HepG2 (cell line): Measurements from ENCODE around the gene ZMIZ2. TPM values are rescaled to one million over a fixed set of nuclear protein-coding genes. Genes with fewer than 3 reads are reported as not detected.

Source experiments
- ATAC-seq: fragments of 200-7000 bp; cut with Tn5 transposase; 3 replicates; pipeline ENCODE4 v1.9.1; 2020; ENCODE audit warnings: mild to moderate bottlenecking, moderate library complexity
- BruUV-seq: library from RNA; stranded (reverse); fragments of 400-500 nt; replicated peaks from 2 replicates; lab custom pipeline; 2021; lab: Mats Ljungman, UMichigan
- CTCF ChIA-PET: fragments of 300-600 bp; formaldehyde crosslinking; extraction: SDS; loops from one replicate; lab custom pipeline; 2021; ENCODE audit warnings: low total read pairs, inconsistent platforms, low intra/inter-chr PET ratio; lab: Yijun Ruan, JAX
- POLR2A ChIA-PET: fragments of 350-600 bp; sonication (Branson Sonifier 250); formaldehyde crosslinking; loops from one replicate; lab custom pipeline; 2020; ENCODE audit warnings: antibody characterized with exemption, inconsistent platforms; lab: Yijun Ruan, JAX
- DNase-seq: peaks from one replicate; pipeline ENCODE4 v3.0.0-alpha.2; 2015; ENCODE audit warnings: low spot score
- FAIRE-seq: peaks from 3 replicates; lab custom pipeline; 2011; peaks lifted over from hg19 to GRCh38; lab: Jason Lieb, UNC
- H2AFZ ChIP-seq: one replicate; pipeline ENCODE4 v1.6.1; 2011; ENCODE audit warnings: low read length, inconsistent platforms
- H3K27ac ChIP-seq: fragments of 300-600 bp; 3 replicates; pipeline ENCODE4 v1.8.0; 2011; ENCODE audit warnings: mixed run types, mild to moderate bottlenecking, mixed read lengths, low read length, inconsistent platforms; ENCODE audit not compliant: insufficient read depth; ENCODE audit errors: extremely low read length
- H3K27me3 ChIP-seq, 2 experiments: fragments of 200-600 bp in 1 of 2; 2 replicates in 1 of 2; 3 replicates in 1 of 2; pipeline versions ENCODE4 v1.6.0 to v1.8.0; 2011; ENCODE audit warnings: low read length in 2 of 2, mild to moderate bottlenecking in 2 of 2, moderate library complexity in 2 of 2, inconsistent platforms in 1 of 2; ENCODE audit not compliant: insufficient read depth in 2 of 2, control insufficient read depth in 1 of 2
- H3K36me3 ChIP-seq, 2 experiments: fragments of 200-600 bp in 1 of 2; replicated peaks in 1 of 2; 2 replicates in 1 of 2; 3 replicates in 1 of 2; pipeline versions ENCODE4 v1.5.1 to v1.8.0; 2011; ENCODE audit warnings: low read length in 2 of 2, inconsistent platforms in 1 of 2; ENCODE audit not compliant: insufficient read depth in 2 of 2, control insufficient read depth in 1 of 2
- H3K4me1 ChIP-seq: 2 replicates; pipeline ENCODE4 v1.5.1; 2012; ENCODE audit warnings: low read length, inconsistent platforms; ENCODE audit not compliant: insufficient read depth
- H3K4me2 ChIP-seq: 2 replicates; pipeline ENCODE4 v1.6.0; 2011; ENCODE audit warnings: low read depth, low read length, inconsistent platforms
- H3K4me3 ChIP-seq, 3 experiments: fragments of 200-600 bp in 1 of 3; sonication (generic), shearing (Covaris generic) in 1 of 3; replicated peaks in 1 of 3; 2 replicates each; pipeline ENCODE4 v1.5.1; 2011 to 2016; ENCODE audit warnings: low read length in 3 of 3, inconsistent platforms in 2 of 3, low read depth in 2 of 3, mild to moderate bottlenecking in 2 of 3, control low read depth in 1 of 3, mixed read lengths in 1 of 3; ENCODE audit not compliant: insufficient read depth in 1 of 3
- H3K79me2 ChIP-seq: one replicate; pipeline ENCODE4 v1.6.1; 2011; ENCODE audit warnings: low read length, inconsistent platforms; ENCODE audit not compliant: insufficient read depth
- H3K9ac ChIP-seq: 2 replicates; pipeline ENCODE4 v1.6.0; 2011; ENCODE audit warnings: mild to moderate bottlenecking, low read depth, low read length, inconsistent platforms; ENCODE audit not compliant: insufficient read depth
- H3K9me3 ChIP-seq: 2 replicates; pipeline ENCODE4 v1.5.1; 2012; ENCODE audit warnings: mild to moderate bottlenecking, low read length
- H4K20me1 ChIP-seq: 2 replicates; pipeline ENCODE4 v1.6.0; 2011; ENCODE audit warnings: inconsistent platforms, mild to moderate bottlenecking, low read length, moderate library complexity; ENCODE audit not compliant: insufficient read depth
- ATF7-NPFF ChIP-seq: sonication (generic); formaldehyde crosslinking; IDR thresholded peaks from 2 replicates; pipeline ENCODE4 v1.8.1; 2023; ENCODE audit warnings: mild to moderate bottlenecking, low read depth, missing genetic modification reagents, moderate library complexity
- EHMT2 ChIP-seq: fragments of 200-600 bp; sonication (generic); IDR thresholded peaks from 2 replicates; pipeline ENCODE4 v1.7.0; 2017; ENCODE audit warnings: antibody characterized with exemption, low read depth, low read length, borderline replicate concordance
- STAT5B ChIP-seq: sonication (generic); formaldehyde crosslinking; IDR thresholded peaks from 2 replicates; pipeline ENCODE4 v1.4.0; 2020; ENCODE audit warnings: missing genetic modification reagents
- ZNF142 ChIP-seq: sonication (generic); formaldehyde crosslinking; IDR thresholded peaks from 2 replicates; pipeline ENCODE4 v1.4.0; 2020; ENCODE audit warnings: missing genetic modification reagents
- ZNF441 ChIP-seq: sonication (generic); formaldehyde crosslinking; IDR thresholded peaks from 2 replicates; pipeline ENCODE4 v1.7.0; 2021; ENCODE audit warnings: missing genetic modification reagents, borderline replicate concordance
- ZNF567 ChIP-seq: sonication (generic); formaldehyde crosslinking; IDR thresholded peaks from 2 replicates; pipeline ENCODE4 v1.8.1; 2023; ENCODE audit warnings: mild to moderate bottlenecking, missing genetic modification reagents, borderline replicate concordance
- ZZZ3 ChIP-seq: sonication (generic); formaldehyde crosslinking; IDR thresholded peaks from 2 replicates; pipeline ENCODE4 v1.4.0; 2020; ENCODE audit warnings: missing genetic modification reagents, mild to moderate bottlenecking, borderline replicate concordance
- WGBS: methylation state at CpG from one replicate; pipeline ENCODE4 v1.1.6; 2017; ENCODE audit warnings: low lambda C conversion rate; 5-methylcytosine and 5-hydroxymethylcytosine counted together
- in situ Hi-C: cut with HindIII; loops from 2 replicates; pipeline ENCODE4 v1.10.0; 2017; ENCODE audit warnings: low pct_unique_long_range_greater_than_20kb; ENCODE audit not compliant: extremely low pct_ligation_motif_present
- intact Hi-C: fragments of 100-400 bp; cut with micrococcal nuclease; formaldehyde crosslinking; loops from one replicate; pipeline ENCODE4 v1.10.0; 2022; ENCODE audit not compliant: unreplicated experiment
- polyA plus RNA-seq, 8 experiments: library from polyadenylated mRNA; depleted of rRNA in 3 of 8; stranded (reverse) in 7 of 8; unstranded in 1 of 8; fragments of >200 nt; fragmentation: Illumina TruSeq in 4 of 8; extraction: Trizol in 4 of 8; gene quantifications; 2 replicates each; pipeline versions ENCODE4 v1.2.1 to v1.2.3, GENCODE V29; 2011 to 2016; ENCODE audit warnings: low read depth in 4 of 8, missing spikeins in 1 of 8, mixed read lengths in 1 of 8; ENCODE audit not compliant: insufficient read depth in 1 of 8
- total RNA-seq, 5 experiments: library from RNA; depleted of rRNA; stranded (reverse); fragments of >200 nt; fragmentation: Illumina TruSeq; extraction: Trizol; gene quantifications; 2 replicates each; pipeline ENCODE4 v1.2.3, GENCODE V29; 2016; ENCODE audit warnings: low read depth in 1 of 5
- TF ChIP-seq, protein P1 (sequence below): IDR thresholded peaks from 2 replicates; pipeline ENCODE4 v1.6.1; 2016; ENCODE audit warnings: low read depth
- TF ChIP-seq, protein P2 (sequence below): sonication (generic); formaldehyde crosslinking; IDR thresholded peaks from 2 replicates; pipeline ENCODE4 v1.8.1; 2023; ENCODE audit warnings: mild to moderate bottlenecking, moderate library complexity, missing genetic modification reagents

The ZMIZ2 gene
- total and polyA plus RNA-seq, 2 of the 13 experiments (the other 11 are each of a cell fraction or from before 2014, with no cell fraction given) = 4.9 to 7.9 TPM

- DNase-seq (no peak), FAIRE-seq (no peak), ATAC-seq (no peak)
- H3K27ac ChIP-seq = no peak overlapping the region
- no peak overlapping the region for H3K9ac ChIP-seq
- peak; percentile 44; the same call in 1 of the 2 replicates for TF ChIP-seq ZNF567 (CRISPR knock-in tag)
- TF ChIP-seq, protein P1, sequence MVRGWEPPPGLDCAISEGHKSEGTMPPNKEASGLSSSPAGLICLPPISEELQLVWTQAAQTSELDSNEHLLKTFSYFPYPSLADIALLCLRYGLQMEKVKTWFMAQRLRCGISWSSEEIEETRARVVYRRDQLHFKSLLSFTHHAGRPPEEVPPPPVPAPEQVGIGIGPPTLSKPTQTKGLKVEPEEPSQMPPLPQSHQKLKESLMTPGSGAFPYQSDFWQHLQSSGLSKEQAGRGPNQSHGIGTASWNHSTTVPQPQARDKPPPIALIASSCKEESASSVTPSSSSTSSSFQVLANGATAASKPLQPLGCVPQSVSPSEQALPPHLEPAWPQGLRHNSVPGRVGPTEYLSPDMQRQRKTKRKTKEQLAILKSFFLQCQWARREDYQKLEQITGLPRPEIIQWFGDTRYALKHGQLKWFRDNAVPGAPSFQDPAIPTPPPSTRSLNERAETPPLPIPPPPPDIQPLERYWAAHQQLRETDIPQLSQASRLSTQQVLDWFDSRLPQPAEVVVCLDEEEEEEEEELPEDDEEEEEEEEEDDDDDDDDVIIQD (CRISPR knock-in tag) = no peak
- ChIA-PET CTCF (no interaction called here), POLR2A (interaction anchor here (0.6 kb wide), 1 partner anchor 192 kb away, joined by 4 read pairs; no protein-coding TSS in a partner anchor)
- H3K27me3 ChIP-seq = peaks cover 1 to 5% of the 10 kb centered on the region in 2 experiments; a peak in 2 of 5 replicates
- intact Hi-C loops (no loop called here), in situ Hi-C loops (no loop called here)
- H3K9me3 ChIP-seq = no peaks in the 10 kb centered on the region
- BruUV-seq = no TSS peak
- no peak overlapping the region for H3K4me3 ChIP-seq
- H4K20me1 ChIP-seq = no peaks in the 10 kb centered on the region
- no peaks in the 10 kb centered on the region for H3K79me2 ChIP-seq
- H3K36me3 ChIP-seq = no peaks in the 10 kb centered on the region
- H3K4me2 ChIP-seq = no peak overlapping the region
- no peak overlapping the region for H2AFZ ChIP-seq
- H3K4me1 ChIP-seq = peaks cover 27% of the 10 kb centered on the region
Observed at GRCh38 chr7:44783407-44783806, 34.8 kb downstream of the ZMIZ2 start.

- ChIA-PET POLR2A (no interaction called here), CTCF (no interaction called here)
- Histone ChIP-seq H4K20me1 (no peaks in the 10 kb centered on the region), H3K27me3 (peaks cover 1 to 5% of the 10 kb centered on the region in 2 experiments; a peak in 2 of 5 replicates), H3K9me3 (no peaks in the 10 kb centered on the region), H3K4me2 (no peak overlapping the region), H3K27ac (no peak overlapping the region), H3K36me3 (no peaks in the 10 kb centered on the region), H3K9ac (no peak overlapping the region), H2AFZ (no peak overlapping the region), H3K4me1 (peaks cover 20% of the 10 kb centered on the region), H3K4me3 (no peak overlapping the region), H3K79me2 (no peaks in the 10 kb centered on the region)
- in situ Hi-C loops = no loop called here
- no peak for FAIRE-seq
- intact Hi-C loops = no loop called here
- no peak for ATAC-seq
- no peak for DNase-seq
- BruUV-seq = no TSS peak
- 50% methylated on average over 1 of the region's 1 CpG for WGBS
- no peak for TF ChIP-seq ZZZ3
- TF ChIP-seq, protein P2, sequence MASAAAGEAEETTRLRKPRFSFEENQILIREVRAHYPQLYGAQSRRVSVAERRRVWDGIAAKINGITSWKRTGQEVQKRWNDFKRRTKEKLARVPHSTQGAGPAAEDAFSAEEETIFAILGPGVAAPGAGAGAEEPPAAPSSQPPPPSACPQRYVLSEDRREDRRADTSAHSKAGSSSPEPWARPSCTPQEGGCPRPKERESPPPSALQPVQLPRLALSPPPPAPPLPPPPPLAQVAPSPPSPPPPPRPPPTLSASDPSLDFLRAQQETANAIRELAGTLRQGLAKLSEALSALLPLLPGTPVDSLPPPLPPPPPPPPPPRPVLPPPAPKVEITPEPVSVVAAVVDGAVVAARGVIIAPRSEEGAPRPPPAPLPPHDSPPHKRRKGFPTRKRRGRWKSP (CRISPR knock-in tag) = no peak
- no peak for TF ChIP-seq EHMT2
- no peak for TF ChIP-seq STAT5B (CRISPR knock-in tag)
- no peak for TF ChIP-seq ATF7-NPFF (CRISPR knock-in tag)
- TF ChIP-seq ZNF441 = no peak
- TF ChIP-seq ZNF142 = no peak
Observed at GRCh38 chr7:44784364-44784763, 35.7 kb downstream of the ZMIZ2 start.
